MG63 (cell line): ENCODE data around the gene EMC1. TPM values are rescaled to one million over a fixed set of nuclear protein-coding genes. Genes with fewer than 3 reads are reported as not detected.
"Not testable (repeated sequence)": the region's sequence is repeated elsewhere in the genome, so short reads cannot be mapped to it uniquely, and the experiment has no call there.

ENCODE experiments used
- DNase-seq: peaks from one replicate; pipeline ENCODE4 v3.0.0-alpha.2; 2020
- H3K27me3 ChIP-seq: fragments of 250-450 bp; sonication (Bioruptor Pico); 2 replicates; pipeline ENCODE4 v1.5.1; 2020; ENCODE audit warnings: mild to moderate bottlenecking, moderate library complexity
- H3K36me3 ChIP-seq: fragments of 250-450 bp; sonication (Bioruptor Pico); 2 replicates; pipeline ENCODE4 v1.5.1; 2020; ENCODE audit warnings: mild to moderate bottlenecking, moderate library complexity
- H3K4me3 ChIP-seq: fragments of 250-450 bp; sonication (Bioruptor Pico); 2 replicates; pipeline ENCODE4 v1.5.1; 2020; ENCODE audit warnings: mild to moderate bottlenecking, moderate library complexity
- H3K9me3 ChIP-seq: fragments of 250-450 bp; sonication (Bioruptor Pico); 2 replicates; pipeline ENCODE4 v1.5.1; 2020; ENCODE audit warnings: mild to moderate bottlenecking, moderate library complexity
- total RNA-seq: library from RNA; depleted of rRNA; stranded (reverse); fragments of >200 nt; shearing (Covaris generic); gene quantifications from 2 replicates; pipeline ENCODE4 v1.2.3, GENCODE V29; 2014; ENCODE audit warnings: low replicate concordance; rRNA removed

EMC1 gene
- total RNA-seq = 43.8 and 49.6 TPM in 2 replicates

DNA sequence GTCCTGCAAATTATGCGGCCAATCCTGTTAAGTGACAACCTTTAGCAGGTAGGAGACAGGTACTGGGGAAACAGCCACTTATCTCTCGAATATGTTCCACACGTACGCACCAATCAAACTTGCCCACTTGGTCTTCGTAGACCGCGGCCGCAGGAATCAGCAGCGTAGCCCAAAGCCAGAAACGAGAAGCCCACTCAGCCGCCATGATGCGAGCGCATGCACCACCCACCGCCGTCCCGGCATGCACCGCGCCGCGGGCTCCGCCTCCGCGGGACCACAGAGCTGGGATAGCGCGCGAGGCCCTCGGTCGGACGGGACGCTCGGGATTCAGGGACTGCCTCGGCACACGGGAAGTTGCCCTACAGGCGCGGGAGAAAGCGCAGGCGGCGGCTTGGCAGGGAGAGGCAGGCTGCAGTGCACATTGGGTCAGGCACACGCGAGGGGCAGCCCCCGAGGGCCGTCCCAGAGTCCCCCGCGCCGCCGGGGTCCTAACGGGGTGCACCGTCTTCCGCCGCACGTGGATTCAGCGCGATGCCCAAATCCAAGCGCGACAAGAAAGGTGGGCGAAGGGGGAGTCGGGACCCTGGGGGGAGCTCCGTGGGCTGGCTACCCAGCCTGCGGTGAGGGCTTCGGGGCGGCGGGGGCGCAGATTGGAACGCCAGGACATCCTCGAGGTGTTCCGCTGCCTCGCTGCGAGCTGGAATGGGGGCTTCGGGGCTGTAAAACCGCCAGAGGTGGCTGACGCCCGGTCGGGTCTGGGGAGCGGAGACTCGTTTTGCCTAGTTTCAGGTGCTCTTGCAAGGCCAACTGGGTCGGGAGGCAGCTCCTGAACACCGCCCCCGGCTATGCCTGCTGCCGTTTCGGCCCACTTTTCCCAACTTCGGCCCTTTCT is at the start of gene EMC1, which contains the start of gene MRTO4:
TSS of gene EMC1 (minus strand) at position 220 of the 892 bp plus-strand sequence. CDS start at position 205, 15 bp downstream.
TSS of gene MRTO4 (plus strand) at position 501 of the 892 bp plus-strand sequence. CDS start at position 532, 31 bp downstream.
- DNase-seq = peak; percentile 91
- H3K9me3 ChIP-seq = no peaks in the 10 kb centered on the region
- peak within 1 kb of the TSS; percentile 87 for H3K4me3 ChIP-seq
- H3K27me3 ChIP-seq = no peaks in the 10 kb centered on the region
- peaks cover 49% of the 10 kb centered on the region for H3K36me3 ChIP-seq

- Histone ChIP-seq H3K4me3 (no peak overlapping the region), H3K9me3 (no peaks in the 10 kb centered on the region; the same call in 1 of the 2 replicates), H3K27me3 (no peaks in the 10 kb centered on the region), H3K36me3 (peaks cover 12% of the 10 kb centered on the region)
- DNase-seq = no peak
Observed at GRCh38 chr1:19300211-19300610, 48.9 kb upstream of the EMC1 start.

GRCh38 chr1:19294638-19295037 is 43.3 kb upstream of the EMC1 start:
- Histone ChIP-seq H3K9me3 (no peaks in the 10 kb centered on the region; the same call in 1 of the 2 replicates), H3K27me3 (no peaks in the 10 kb centered on the region), H3K4me3 (no peak overlapping the region), H3K36me3 (no peaks in the 10 kb centered on the region)
- no peak for DNase-seq

GRCh38 chr1:19289244-19289643 is 37.9 kb upstream of the EMC1 start:
- no peak for DNase-seq
- H3K27me3 ChIP-seq = no peaks in the 10 kb centered on the region
- no peaks in the 10 kb centered on the region for H3K9me3 ChIP-seq
- H3K36me3 ChIP-seq = no peaks in the 10 kb centered on the region
- H3K4me3 ChIP-seq = no peak overlapping the region

GRCh38 chr1:19288324-19289241 is 37.3 kb upstream of the EMC1 start, which contains the start of gene AKR7A3:
TSS of gene AKR7A3 (minus strand) at chr1:19288770. CDS start at chr1:19288709, 61 bp downstream.
- H3K27me3 ChIP-seq, H3K4me3 ChIP-seq, H3K36me3 ChIP-seq, H3K9me3 ChIP-seq, DNase-seq: not testable (repeated sequence)

- H3K9me3 ChIP-seq = no peaks in the 10 kb centered on the region
- no peaks in the 10 kb centered on the region for H3K27me3 ChIP-seq
- no peak overlapping the region for H3K4me3 ChIP-seq
- no peak for DNase-seq
- no peaks in the 10 kb centered on the region for H3K36me3 ChIP-seq
Observed at GRCh38 chr1:19287436-19288185, 36.3 kb upstream of the EMC1 start.

DNA sequence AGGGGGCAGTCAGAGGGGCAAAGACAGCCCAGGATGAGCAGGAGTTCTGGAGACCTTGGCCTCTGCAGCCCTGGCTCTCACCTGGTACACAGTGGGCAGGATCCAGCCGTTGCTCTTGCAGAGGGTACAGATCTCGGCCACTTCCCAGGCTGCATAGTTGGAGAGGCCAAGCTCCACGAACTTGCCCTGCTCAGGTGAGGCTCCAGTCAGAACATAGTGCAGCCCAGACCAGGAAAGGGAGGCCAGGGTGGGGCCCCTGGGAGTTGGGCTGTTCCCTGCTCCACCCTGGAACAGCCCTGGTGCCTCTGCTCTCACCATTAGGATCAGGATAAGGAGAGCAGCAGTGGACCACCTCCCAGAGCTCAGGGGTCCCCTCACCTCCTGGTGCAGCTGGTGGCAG is 34.5 kb upstream of the EMC1 start:
- DNase-seq, H3K9me3 ChIP-seq, H3K27me3 ChIP-seq, H3K4me3 ChIP-seq, H3K36me3 ChIP-seq: not testable (repeated sequence)

- H3K36me3 ChIP-seq, H3K27me3 ChIP-seq, H3K4me3 ChIP-seq, DNase-seq, H3K9me3 ChIP-seq: not testable (repeated sequence)
Observed at GRCh38 chr1:19285366-19285765, 34.0 kb upstream of the EMC1 start.

GRCh38 chr1:19284881-19285280 is 33.6 kb upstream of the EMC1 start:
- Histone ChIP-seq H3K9me3 (no peaks in the 10 kb centered on the region), H3K27me3 (no peaks in the 10 kb centered on the region), H3K36me3 (peaks cover 2% of the 10 kb centered on the region; the same call in 1 of the 2 replicates), H3K4me3 (no peak overlapping the region)
- no peak for DNase-seq

- Histone ChIP-seq H3K36me3 (peaks cover 2% of the 10 kb centered on the region; the same call in 1 of the 2 replicates), H3K4me3 (no peak overlapping the region), H3K9me3 (no peaks in the 10 kb centered on the region), H3K27me3 (no peaks in the 10 kb centered on the region)
- DNase-seq = no peak
Observed at GRCh38 chr1:19283891-19284290, 32.6 kb upstream of the EMC1 start.

GRCh38 chr1:19274636-19275035 is 23.3 kb upstream of the EMC1 start:
- Histone ChIP-seq H3K27me3 (no peaks in the 10 kb centered on the region), H3K36me3 (no peaks in the 10 kb centered on the region), H3K9me3 (0 out of 2 replicates have a peak, but pooled peaks cover 2% of the 10 kb centered on the region), H3K4me3 (no peak overlapping the region)
- no peak for DNase-seq

DNA sequence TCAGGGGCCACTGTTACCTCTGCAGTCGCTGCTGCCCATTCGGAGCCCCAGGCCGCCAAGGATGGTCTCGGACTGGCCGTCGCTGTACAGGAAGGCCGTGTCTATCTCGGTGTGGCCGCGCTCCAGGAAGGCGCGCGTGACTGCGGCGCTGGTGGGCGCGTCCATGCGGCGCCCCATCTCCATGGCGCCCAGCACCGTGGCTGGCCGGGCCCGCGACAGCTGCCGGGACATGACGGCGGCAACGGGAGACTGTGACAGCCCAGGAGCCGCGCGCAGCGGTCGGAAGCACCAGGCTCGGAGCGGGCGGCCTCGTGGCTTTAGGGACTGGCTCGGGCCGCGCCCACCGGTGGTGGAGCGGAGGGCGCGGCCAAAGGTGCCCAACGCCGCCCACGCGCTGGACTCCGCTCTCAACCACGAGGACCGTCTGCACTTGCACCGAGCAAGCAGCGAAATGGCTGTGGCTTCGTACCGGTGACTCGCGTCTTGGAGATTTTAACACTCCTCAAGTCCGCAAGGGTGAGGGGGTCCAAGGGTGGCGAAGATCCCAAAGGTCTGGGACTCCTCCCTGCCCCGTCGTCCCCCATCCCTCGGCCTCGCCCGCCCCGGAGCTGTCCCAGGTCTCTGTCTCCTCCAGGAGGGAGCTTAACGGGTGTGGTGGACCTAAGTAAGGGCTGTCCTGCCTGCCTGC is 22.7 kb upstream of the EMC1 start:
- H3K27me3 ChIP-seq, H3K4me3 ChIP-seq, DNase-seq, H3K9me3 ChIP-seq, H3K36me3 ChIP-seq: not testable (repeated sequence)

DNA sequence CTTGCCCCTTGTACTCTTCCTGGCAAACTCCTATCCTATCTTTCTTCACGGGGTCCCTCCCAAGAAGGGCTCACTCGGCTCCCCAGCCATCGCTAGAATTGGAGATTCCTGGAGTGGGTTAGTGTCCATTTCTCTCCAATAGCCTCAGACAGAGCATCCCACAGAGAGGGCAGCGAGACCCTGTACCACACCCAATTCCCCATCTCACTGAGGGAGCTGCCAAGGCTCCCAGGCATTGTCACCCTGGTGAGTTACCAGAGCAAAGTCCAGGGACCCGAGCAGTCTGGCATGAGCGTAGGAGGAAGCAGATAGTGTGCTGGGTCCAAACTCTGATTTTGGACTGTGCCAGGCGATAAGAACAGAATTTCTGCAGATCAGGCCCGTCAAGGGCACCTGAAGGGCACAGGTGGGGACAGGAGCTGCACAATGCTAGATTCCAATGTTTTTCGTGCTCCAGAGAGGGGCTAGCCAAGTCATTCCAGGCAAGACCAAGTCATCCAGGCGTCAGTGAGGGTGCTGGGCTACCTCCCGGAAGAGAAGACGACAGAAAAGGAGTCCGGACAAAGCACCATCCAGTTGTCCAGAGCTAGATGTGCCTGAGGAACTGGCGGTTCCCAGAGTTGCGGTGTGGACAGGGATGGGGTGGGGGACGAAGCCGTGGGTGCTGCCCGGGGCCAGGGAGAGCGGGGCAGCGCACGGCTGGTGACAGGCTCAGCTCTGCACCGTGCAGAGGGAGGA is 22.0 kb upstream of the EMC1 start:
- Histone ChIP-seq H3K36me3 (no peaks in the 10 kb centered on the region), H3K9me3 (0 out of 2 replicates have a peak, but pooled peaks cover 2% of the 10 kb centered on the region), H3K27me3 (no peaks in the 10 kb centered on the region), H3K4me3 (no peak overlapping the region)
- no peak for DNase-seq

DNA sequence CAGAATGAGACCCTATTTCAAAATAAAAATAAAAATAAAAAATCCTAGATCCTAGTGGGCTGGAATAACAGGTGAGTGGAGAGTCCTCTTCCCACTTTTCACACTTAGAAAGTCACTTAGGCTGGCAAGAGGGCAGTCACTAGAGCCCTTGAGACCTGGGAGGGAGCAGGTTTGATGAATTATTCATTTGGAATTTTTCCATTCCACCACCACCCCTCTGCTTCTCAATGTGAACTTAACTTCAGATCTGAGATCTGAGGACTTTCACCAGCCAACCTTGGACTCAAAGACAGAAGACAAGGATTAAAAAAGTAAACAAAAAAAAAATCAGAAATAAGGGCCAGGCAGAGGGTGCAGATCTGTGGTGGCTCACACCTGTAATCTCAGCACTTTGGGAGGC is 20.7 kb upstream of the EMC1 start:
- H3K4me3 ChIP-seq = no peak overlapping the region
- H3K9me3 ChIP-seq = 0 out of 2 replicates have a peak, but pooled peaks cover 2% of the 10 kb centered on the region
- H3K27me3 ChIP-seq = no peaks in the 10 kb centered on the region
- DNase-seq = no peak
- no peaks in the 10 kb centered on the region for H3K36me3 ChIP-seq

DNA sequence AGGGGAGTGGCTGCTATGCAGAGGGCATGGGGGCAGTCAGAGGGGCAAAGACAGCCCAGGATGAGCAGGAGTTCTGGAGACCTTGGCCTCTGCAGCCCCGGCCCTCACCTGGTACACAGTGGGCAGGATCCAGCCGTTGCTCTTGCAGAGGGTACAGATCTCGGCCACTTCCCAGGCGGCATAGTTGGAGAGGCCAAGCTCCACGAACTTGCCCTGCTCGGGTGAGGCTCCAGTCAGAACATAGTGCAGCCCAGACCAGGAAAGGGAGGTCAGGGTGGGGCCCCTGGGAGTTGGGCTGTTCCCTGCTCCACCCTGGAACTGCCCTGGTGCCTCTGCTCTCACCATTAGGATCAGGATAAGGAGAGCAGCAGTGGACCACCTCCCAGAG is 19.0 kb upstream of the EMC1 start:
- not testable (repeated sequence) for H3K9me3 ChIP-seq

More for the DNA sequence above, 19.0 kb upstream of the EMC1 start:
- H3K4me3 ChIP-seq, DNase-seq, H3K36me3 ChIP-seq, H3K27me3 ChIP-seq: not testable (repeated sequence)
